GOT3 (cell line): ENCODE measurements around the gene SUDS3.
"Not testable (repeated sequence)": the region's sequence is repeated elsewhere in the genome, so short reads cannot be mapped to it uniquely, and the experiment has no call there.

ENCODE experiments used
- DNase-seq: peaks from one replicate; lab custom pipeline; 2025; ENCODE audit warnings: mixed read lengths; lab: John Stamatoyannopoulos, UW

SUDS3 gene

DNA sequence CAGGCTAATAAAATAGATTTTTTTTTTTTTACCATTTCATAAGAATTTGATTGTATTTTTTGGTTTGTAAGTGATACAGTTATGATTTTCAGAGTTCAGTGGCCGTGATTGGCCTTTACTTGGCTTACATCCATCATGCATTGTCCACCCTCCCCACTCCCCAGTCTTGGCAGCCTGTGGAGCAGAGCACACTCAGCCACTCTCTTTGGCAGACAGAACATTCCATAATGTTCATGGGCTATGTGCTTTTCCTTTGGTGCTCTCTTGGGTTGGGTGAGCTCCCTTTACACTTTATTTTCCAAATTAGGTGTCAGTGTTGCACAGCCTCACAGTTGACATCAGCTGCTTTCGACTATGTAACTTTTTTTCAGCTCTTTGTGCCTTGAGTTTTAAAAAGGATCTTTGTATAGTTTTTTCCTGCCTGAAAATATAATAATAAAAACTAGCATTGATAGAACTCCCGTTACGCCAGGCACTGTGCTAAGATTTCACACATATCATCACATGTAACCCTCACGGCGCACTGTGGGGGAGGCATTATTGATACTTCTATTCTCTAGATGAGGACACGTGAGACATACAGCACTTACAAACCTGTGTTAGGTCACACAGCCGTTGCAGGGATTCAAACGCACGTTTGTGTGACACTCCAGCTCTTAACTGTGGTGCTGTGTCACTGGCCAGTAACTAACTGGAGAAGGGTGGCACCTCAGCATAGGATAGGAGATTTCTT lies 21.5 kb downstream of the SUDS3 start:
- no peak for DNase-seq

GRCh38 chr12:118398524-118398923 lies 22.2 kb downstream of the SUDS3 start:
- no peak for DNase-seq

GRCh38 chr12:118398940-118399339 lies 22.6 kb downstream of the SUDS3 start:
- DNase-seq, result no peak

GRCh38 chr12:118402251-118402650 lies 25.9 kb downstream of the SUDS3 start:
- DNase-seq, result no peak

- DNase-seq, result no peak
These were observed 28.6 kb downstream of the SUDS3 start for GRCh38 chr12:118404876-118405521.

DNA sequence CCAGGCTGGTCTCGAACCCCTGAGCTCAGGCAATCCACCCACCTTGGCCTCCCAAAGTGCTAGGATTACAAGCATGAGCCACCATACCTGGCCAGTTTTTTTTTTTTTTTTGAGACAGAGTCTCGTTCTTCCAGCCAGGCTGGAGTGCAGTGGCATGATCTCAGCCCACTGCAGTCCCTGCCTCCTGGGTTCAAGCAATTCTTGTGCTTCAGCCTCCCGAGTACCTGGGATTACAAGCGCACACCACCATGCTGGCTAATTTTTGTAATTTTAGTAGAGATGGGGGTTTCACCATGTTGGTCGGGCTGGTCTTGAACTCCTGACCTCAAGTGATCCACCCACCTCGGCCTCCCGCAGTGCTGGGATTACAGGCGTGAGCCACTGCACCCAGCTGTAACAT lies 31.9 kb downstream of the SUDS3 start:
- not testable (repeated sequence) for DNase-seq

GRCh38 chr12:118409834-118410233 lies 33.5 kb downstream of the SUDS3 start:
- no peak for DNase-seq

DNA sequence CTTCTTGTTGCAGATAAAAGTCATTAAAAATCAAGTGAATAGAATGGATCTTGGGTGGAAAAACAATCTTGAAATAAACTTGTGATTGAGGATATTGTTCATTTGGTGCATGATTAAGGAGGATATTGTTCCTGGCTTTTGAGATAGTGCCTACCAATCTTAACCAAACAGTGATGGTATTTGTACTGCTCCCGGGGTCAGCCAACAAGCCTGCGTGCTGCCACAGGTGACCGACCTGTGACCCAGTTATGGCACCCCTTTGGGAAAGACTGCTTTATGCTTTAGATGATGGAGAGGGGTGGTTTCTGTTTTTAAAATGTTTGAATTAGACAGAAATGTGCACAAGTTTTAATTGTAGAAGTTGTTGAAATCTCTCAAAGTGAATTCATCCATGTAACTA lies 41.6 kb downstream of the SUDS3 start:
- DNase-seq, result no peak

DNA sequence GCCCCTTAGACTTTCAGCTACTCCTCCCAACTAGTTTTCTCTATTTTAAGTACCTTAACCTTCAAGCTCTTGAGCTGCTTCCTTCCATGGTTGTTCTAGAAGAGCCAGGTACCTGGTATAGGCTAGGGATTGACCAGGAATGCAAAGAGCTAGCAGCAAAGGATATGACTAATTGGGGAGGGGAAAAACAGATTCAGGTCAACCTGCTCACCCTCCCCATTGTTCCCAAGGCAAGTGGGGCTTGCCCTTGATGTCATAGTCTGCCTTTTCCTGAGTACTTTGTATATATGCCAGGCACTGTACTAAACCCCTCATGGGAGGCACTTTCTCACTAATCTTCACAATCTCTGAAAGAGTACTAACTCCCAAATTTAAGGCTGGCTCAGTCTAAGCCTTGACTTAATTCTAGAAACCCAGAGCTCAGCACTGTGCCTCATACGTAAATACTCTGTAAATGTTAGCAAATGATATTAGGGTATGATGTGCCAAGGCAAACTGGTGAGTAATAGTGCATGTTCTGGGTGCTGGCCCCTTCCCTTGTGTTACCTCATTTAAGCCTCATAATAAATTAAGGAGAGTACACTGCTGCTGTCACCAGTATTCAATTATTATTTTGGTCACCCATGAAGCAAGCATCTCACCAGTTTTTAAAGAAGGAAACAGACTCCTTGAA lies 42.2 kb downstream of the SUDS3 start:
- DNase-seq, result no peak

- DNase-seq, result no peak
These were observed 44.3 kb downstream of the SUDS3 start for GRCh38 chr12:118420673-118421072.

- DNase-seq, result no peak
These were observed 48.5 kb downstream of the SUDS3 start for GRCh38 chr12:118424884-118425283.

DNA sequence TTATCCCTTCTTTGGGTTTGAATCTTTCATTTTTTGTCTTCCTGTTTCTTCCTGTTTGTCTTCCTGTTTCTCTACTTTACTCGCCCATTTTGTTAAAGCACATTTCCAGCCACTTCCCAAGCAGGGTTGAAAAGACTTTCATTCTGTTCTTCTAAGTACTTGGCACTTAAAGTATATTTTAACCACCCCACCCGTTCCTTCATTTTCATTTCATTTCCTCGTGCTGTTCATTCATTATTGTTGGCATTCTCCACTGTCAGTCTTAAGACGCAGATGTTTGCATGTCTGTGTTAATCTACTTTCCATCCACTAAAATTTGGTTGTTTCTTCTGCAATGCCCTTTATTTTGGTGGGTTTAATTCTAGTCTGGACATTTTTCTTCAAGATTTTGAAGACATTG lies 49.0 kb downstream of the SUDS3 start:
- no peak for DNase-seq

DNA sequence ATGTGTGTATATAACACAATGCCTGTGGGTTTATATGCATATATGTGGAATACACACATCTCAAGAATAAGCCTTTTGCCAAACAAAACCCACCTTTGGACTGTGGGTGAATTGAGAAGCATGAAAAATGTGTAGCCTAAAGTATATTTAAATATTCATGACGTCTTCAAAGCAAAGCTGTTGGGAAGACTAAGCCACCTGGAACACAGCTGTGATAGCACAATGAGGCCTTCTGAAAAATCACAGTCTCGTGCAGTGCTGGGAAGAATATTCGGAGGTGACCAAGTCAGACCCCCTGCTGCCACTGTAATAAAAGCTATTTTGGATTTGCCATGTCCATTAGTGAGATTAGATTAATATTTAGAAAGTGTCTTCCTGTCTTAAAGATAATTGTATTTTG lies 51.5 kb downstream of the SUDS3 start:
- no peak for DNase-seq

DNA sequence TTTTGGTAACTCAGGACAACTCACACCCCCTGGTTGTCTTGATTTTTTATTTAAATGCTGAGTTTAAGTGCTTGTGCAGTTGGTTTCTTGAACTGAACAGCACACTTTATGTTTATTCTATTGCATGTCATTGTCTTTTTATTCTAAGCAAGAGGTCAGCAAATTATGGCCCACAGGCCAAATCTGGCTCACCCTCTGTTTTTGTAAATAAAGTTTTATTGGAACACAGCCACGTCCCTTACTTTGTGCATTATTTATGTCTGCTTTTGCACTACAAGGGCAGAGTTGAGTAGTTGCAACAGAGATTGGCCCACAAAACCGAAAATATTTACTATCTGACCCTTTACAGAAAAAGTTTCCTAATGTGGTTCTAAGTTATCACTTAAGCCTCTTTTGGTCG lies 52.3 kb downstream of the SUDS3 start:
- no peak for DNase-seq

DNA sequence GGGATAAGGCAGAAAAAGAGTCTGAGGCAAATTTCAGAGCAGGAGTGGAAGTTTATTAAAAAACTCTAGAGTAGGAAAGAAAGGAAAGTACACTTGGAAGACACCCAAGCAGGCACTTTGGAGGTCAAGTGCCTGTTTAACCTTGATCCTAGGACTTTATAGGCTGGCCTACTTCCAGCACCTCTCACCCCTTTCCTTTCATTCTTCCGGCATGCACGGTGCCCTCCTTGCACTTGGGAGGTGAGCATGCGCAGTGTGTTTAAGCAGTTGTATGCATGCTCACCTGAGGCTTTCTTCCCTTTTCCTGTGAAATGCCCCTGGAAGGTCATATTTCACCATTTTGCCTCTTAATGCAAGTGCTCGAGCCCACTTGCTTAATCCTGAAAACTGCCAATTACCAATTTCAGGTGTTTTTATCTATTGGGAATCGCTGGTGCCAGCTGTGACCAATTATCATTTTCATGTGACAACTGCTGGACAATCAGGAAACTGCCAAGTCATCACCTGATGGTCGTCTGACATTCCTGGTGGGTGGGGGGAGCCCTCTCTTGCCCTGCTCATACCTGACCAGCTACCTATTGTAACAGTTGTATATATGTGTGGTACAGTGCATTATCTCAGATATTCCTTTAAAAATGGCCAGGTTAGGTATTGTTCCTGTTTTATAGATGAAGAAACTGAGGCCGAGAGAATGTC lies 53.5 kb downstream of the SUDS3 start:
- DNase-seq, result no peak

DNA sequence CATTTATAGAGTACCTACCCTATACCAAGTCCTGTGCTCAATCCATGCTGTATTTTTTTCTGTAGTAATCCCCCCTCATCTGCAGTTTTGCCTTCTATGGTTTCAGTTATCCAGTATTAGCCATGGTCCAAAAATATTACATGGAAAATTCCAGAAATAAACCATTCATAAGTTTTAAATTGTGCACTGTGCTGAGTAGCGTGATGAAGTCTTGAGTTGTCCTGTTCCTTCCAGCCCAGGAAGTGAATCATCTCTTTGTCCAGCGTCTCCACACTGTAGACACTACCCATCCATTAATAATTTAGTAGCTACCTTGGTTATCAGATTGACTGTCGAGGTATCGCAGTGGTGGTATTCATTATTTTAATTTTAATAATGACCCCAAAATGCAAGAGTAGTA lies 54.2 kb downstream of the SUDS3 start:
- no peak for DNase-seq

GRCh38 chr12:118432812-118433545 lies 56.6 kb downstream of the SUDS3 start:
- DNase-seq, result no peak

- no peak for DNase-seq
These were observed 59.8 kb downstream of the SUDS3 start for GRCh38 chr12:118436002-118436730.

DNA sequence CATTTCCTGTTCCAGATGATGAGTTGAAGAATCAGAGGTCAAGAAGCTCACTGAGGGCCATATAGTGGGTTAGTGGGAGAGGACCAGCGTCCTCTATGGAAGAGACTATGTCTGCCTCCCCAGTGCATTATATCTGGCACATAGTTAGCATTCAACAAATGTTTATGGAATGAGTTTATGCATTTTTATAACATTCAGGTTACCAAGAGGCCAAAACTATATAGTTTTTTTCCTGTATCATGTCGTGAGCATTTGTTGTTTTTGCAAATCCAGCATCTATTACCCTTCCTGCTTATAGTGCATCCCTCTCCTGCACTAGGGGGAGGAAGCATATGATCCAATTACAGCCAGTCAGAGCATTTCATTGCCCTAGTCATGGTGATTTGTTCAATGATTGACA lies 60.6 kb downstream of the SUDS3 start:
- no peak for DNase-seq

GRCh38 chr12:118439068-118439467 lies 62.7 kb downstream of the SUDS3 start:
- DNase-seq, result no peak

DNA sequence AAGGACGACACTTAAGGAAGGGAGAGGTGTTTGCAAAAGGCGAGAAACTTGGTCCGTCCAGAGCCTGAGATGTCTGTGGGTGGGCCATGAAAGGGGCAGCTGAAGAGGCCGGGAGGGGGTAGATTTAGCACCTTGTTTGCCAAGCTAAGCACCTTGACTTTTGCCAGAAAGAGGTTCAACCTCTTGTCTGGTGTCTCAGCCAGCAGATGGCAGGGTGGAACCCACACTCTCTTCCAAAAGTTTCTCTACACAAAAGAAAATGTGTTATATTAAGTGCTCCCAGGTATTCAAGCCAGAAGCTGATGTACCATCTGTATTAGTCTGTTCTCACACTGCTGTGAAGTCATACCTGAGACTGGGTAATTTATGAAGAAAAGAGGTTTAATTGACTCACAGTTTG lies 69.9 kb downstream of the SUDS3 start:
- no peak for DNase-seq
